ENCODE results near the gene CLMP. TPM values are rescaled to one million over a fixed set of nuclear protein-coding genes. Genes with fewer than 3 reads are reported as not detected.
"Not testable (repeated sequence)": the region's sequence is repeated elsewhere in the genome, so short reads cannot be mapped to it uniquely, and the experiment has no call there.

CLMP gene
- total RNA-seq, 1 donor from 2014 or later, result 24.2 TPM

- TF ChIP-seq, protein P1, sequence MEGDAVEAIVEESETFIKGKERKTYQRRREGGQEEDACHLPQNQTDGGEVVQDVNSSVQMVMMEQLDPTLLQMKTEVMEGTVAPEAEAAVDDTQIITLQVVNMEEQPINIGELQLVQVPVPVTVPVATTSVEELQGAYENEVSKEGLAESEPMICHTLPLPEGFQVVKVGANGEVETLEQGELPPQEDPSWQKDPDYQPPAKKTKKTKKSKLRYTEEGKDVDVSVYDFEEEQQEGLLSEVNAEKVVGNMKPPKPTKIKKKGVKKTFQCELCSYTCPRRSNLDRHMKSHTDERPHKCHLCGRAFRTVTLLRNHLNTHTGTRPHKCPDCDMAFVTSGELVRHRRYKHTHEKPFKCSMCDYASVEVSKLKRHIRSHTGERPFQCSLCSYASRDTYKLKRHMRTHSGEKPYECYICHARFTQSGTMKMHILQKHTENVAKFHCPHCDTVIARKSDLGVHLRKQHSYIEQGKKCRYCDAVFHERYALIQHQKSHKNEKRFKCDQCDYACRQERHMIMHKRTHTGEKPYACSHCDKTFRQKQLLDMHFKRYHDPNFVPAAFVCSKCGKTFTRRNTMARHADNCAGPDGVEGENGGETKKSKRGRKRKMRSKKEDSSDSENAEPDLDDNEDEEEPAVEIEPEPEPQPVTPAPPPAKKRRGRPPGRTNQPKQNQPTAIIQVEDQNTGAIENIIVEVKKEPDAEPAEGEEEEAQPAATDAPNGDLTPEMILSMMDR (IDR thresholded peaks at IDR 0.05; ENCODE audit: partially characterized antibody, unreplicated experiment), result no peak
- peak within 1 kb of the TSS; percentile 99 for H3K27ac Mint-ChIP-seq (ENCODE audit: unreplicated experiment)
- peaks cover 6% of the 10 kb centered on the region for H3K36me3 Mint-ChIP-seq (ENCODE audit: unreplicated experiment)
- peaks cover 8% of the 10 kb centered on the region for H3K9me3 Mint-ChIP-seq (ENCODE audit: unreplicated experiment)
- peak within 1 kb of the TSS; percentile 96 for H3K4me3 Mint-ChIP-seq (ENCODE audit: unreplicated experiment)
- peak; percentile 47 for DNase-seq
- H3K27me3 Mint-ChIP-seq (ENCODE audit: unreplicated experiment), result peaks cover 5% of the 10 kb centered on the region
- peaks cover 37% of the 10 kb centered on the region for H3K4me1 Mint-ChIP-seq (ENCODE audit: low read depth, unreplicated experiment)
These were observed 133.5 kb downstream of the CLMP start, which contains the start of gene HSPA8 for GRCh38 chr11:123061403-123062157. Gene HSPA8 (minus strand): TSS chr11:123062136. CDS start chr11:123061324, 812 bp downstream.

DNA sequence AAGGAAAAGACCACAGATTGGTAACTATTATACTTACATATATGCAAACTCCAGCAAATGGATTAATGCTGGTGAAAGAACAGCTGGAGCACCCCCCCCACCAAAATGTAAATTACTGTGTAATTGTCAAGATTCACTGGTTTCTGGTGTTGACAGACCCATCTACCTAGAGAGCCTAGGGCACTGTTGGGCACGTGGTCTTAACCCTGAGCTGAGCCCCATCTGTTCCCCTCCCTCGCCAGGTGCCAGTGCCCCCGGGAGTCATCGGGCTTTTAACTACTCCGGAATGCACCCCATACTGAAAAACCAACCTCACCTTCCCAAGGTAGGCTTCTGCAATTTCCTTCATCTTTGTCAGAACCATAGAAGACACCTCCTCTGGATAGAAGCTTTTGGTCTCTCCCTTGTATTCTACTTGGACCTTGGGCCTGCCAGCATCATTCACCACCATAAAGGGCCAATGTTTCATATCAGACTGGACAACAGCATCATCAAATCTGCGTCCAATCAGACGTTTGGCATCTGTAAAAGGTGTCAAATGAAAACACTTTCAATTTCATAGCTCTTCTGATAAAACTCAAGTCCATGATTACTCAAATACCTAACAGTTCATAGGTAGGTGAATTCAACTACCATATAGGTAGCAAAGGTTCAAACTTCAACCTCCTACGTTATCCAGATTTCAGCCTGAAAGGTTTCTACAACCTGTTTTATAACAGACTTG is 134.6 kb downstream of the CLMP start:
- peaks cover 6% of the 10 kb centered on the region for H3K36me3 Mint-ChIP-seq (ENCODE audit: unreplicated experiment)
- H3K27me3 Mint-ChIP-seq (ENCODE audit: unreplicated experiment), result peaks cover 5% of the 10 kb centered on the region
- H3K4me1 Mint-ChIP-seq (ENCODE audit: low read depth, unreplicated experiment), result peaks cover 35% of the 10 kb centered on the region
- no peak for DNase-seq
- TF ChIP-seq, protein P1 (IDR thresholded peaks at IDR 0.05; ENCODE audit: partially characterized antibody, unreplicated experiment), result no peak
- peak overlapping the region; percentile 96 for H3K4me3 Mint-ChIP-seq (ENCODE audit: unreplicated experiment)
- H3K27ac Mint-ChIP-seq (ENCODE audit: unreplicated experiment), result peak overlapping the region; percentile 72
- H3K9me3 Mint-ChIP-seq (ENCODE audit: unreplicated experiment), result peaks cover 8% of the 10 kb centered on the region

DNA sequence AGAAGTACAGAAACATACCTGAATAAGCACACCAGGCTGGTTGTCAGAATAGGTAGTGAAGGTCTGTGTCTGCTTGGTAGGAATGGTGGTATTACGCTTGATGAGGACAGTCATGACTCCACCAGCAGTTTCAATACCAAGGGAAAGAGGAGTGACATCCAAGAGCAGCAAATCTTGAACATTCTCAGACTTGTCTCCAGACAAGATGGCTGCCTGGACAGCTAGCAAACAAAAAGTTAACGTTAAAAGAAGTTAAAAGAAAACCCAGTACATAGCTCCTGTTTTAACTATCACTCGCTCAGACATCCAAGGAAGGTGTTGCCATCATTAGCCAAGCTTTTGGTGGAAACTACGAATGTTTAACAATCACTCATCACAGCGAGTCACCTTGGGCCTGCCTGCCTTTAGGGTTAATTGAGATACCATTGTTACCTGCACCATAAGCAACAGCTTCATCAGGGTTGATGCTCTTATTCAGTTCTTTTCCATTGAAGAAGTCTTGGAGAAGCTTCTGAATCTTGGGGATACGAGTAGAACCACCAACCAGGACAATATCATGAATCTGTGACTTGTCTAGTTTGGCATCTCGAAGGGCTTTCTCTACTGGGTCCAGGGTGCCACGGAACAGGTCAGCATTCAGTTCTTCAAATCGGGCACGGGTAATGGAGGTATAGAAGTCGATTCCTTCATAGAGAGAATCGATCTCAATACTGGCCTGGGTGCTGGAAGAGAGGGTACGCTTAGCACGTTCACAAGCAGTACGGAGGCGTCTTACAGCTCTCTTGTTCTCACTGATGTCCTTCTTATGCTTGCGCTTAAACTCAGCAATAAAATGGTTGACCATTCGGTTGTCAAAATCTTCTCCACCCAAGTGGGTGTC is 135.8 kb downstream of the CLMP start:
- Mint-ChIP-seq H3K4me1 (ENCODE audit: low read depth, unreplicated experiment) (peaks cover 32% of the 10 kb centered on the region), H3K27ac (ENCODE audit: unreplicated experiment) (peak overlapping the region; percentile 55), H3K4me3 (ENCODE audit: unreplicated experiment) (peak overlapping the region; percentile 96)
- not testable (repeated sequence) for DNase-seq; H3K27me3 Mint-ChIP-seq (ENCODE audit: unreplicated experiment); H3K9me3 Mint-ChIP-seq (ENCODE audit: unreplicated experiment); H3K36me3 Mint-ChIP-seq (ENCODE audit: unreplicated experiment)

DNA sequence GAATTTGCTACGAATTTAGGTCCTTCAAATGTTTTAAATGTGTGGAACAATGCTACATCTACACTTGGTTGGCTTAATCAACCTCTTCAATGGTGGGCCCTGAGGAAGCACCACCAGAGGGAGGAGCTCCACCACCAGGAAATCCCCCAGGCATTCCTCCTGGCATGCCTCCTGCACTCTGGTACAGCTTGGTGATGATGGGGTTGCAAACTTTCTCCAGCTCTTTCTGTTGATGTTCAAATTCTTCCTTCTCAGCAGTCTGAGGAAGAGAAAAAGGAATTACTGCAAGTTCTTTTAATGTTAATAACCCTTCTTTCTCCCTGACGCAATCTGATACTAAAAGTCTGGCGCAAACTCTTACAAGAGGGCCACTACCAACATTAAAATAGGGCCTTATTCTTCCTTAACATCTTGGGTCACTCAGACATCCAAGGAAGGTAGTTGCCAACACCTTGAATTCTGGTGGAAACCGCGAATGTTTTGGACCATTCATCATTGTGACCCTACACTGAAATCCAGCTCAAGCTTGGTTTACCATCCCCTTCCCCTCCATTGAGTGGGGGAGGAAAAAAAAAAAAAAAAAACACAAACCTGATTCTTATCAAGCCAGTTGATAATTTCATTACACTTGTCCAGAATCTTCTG is 137.3 kb downstream of the CLMP start:
- Mint-ChIP-seq H3K27ac (ENCODE audit: unreplicated experiment) (no peak overlapping the region), H3K4me1 (ENCODE audit: low read depth, unreplicated experiment) (peaks cover 21% of the 10 kb centered on the region), H3K36me3 (ENCODE audit: unreplicated experiment) (peaks cover 6% of the 10 kb centered on the region), H3K27me3 (ENCODE audit: unreplicated experiment) (peaks cover 5% of the 10 kb centered on the region), H3K9me3 (ENCODE audit: unreplicated experiment) (peaks cover 2% of the 10 kb centered on the region), H3K4me3 (ENCODE audit: unreplicated experiment) (peak overlapping the region; percentile 4)
- no peak for DNase-seq
- TF ChIP-seq, protein P1 (IDR thresholded peaks at IDR 0.05; ENCODE audit: partially characterized antibody, unreplicated experiment), result no peak

All from glutamatergic neuron (in vitro differentiated cells).